ENCODE data around the gene CDC14B. TPM values are rescaled to one million over a fixed set of nuclear protein-coding genes. Genes with fewer than 3 reads are reported as not detected.
A peak's percentile ranks its signal among the peaks of the same experiment; 100 is the strongest.
"Not testable (repeated sequence)": the region's sequence is repeated elsewhere in the genome, so short reads cannot be mapped to it uniquely, and the experiment has no call there.

The CDC14B gene
- 10 to 100 TPM; 18.4 to 19.2 TPM for total RNA-seq

GRCh38 chr9:96619491-96620180 is at the start of gene CDC14B:
TSS of gene CDC14B (minus strand) at chr9:96619843. CDS start at chr9:96619378, 465 bp downstream.
- H3K27me3 ChIP-seq, result no peaks in the 10 kb centered on the region
- peak within 1 kb of the TSS; percentile 83 to 89 for H3K27ac ChIP-seq
- H3K4me1 ChIP-seq, result peaks cover 0 to 7% of the 10 kb centered on the region in 2 donors
- no peaks in the 10 kb centered on the region for H3K36me3 ChIP-seq
- peak within 1 kb of the TSS; percentile 52 to 73 for H3K4me3 ChIP-seq
- TF ChIP-seq CTCF (IDR thresholded peaks at IDR 0.05), result no peak
- no peaks in the 10 kb centered on the region for H3K9me3 ChIP-seq
- DNase-seq (ENCODE audit: low spot score), result peak; percentile 90

GRCh38 chr9:96668868-96669534 is 49.4 kb upstream of the CDC14B start:
- no peaks in the 10 kb centered on the region for H3K9me3 ChIP-seq
- no peaks in the 10 kb centered on the region for H3K27me3 ChIP-seq
- no peak overlapping the region for H3K4me3 ChIP-seq
- no peaks in the 10 kb centered on the region for H3K36me3 ChIP-seq
- H3K27ac ChIP-seq, result no peak overlapping the region
- H3K4me1 ChIP-seq, result no peaks in the 10 kb centered on the region
- no peak for DNase-seq (ENCODE audit: low spot score)
- TF ChIP-seq CTCF (IDR thresholded peaks at IDR 0.05), result no peak

GRCh38 chr9:96667363-96667728 is 47.7 kb upstream of the CDC14B start:
- Histone ChIP-seq H3K9me3 (no peaks in the 10 kb centered on the region), H3K36me3 (no peaks in the 10 kb centered on the region), H3K27ac (no peak overlapping the region), H3K27me3 (no peaks in the 10 kb centered on the region), H3K4me3 (no peak overlapping the region), H3K4me1 (no peaks in the 10 kb centered on the region)
- TF ChIP-seq CTCF (IDR thresholded peaks at IDR 0.05), result no peak
- DNase-seq (ENCODE audit: low spot score), result no peak

- not testable (repeated sequence) for H3K9me3 ChIP-seq; DNase-seq (ENCODE audit: low spot score); H3K27ac ChIP-seq; H3K4me3 ChIP-seq; H3K27me3 ChIP-seq; H3K4me1 ChIP-seq; H3K36me3 ChIP-seq
- TF ChIP-seq CTCF (IDR thresholded peaks at IDR 0.05), result peak; percentile 80 to 85
These were observed 47.2 kb upstream of the CDC14B start for GRCh38 chr9:96666653-96667362.

GRCh38 chr9:96665789-96666188 is 46.1 kb upstream of the CDC14B start:
- no peaks in the 10 kb centered on the region for H3K4me1 ChIP-seq
- DNase-seq (ENCODE audit: low spot score), result no peak
- no peak overlapping the region for H3K4me3 ChIP-seq
- no peak overlapping the region for H3K27ac ChIP-seq
- no peaks in the 10 kb centered on the region for H3K9me3 ChIP-seq
- no peak for TF ChIP-seq CTCF (IDR thresholded peaks at IDR 0.05)
- H3K27me3 ChIP-seq, result no peaks in the 10 kb centered on the region
- no peaks in the 10 kb centered on the region for H3K36me3 ChIP-seq

Data from right atrium auricular region (tissue), 2 donors.